Pericardium fibroblast (primary cell): Measurements from ENCODE around the gene DIO1. TPM values are rescaled to one million over a fixed set of nuclear protein-coding genes. Genes with fewer than 3 reads are reported as not detected.

Experiments used
- total RNA-seq: library from RNA; depleted of rRNA; stranded (reverse); fragments of >200 nt; gene quantifications from 2 replicates; pipeline ENCODE4 v1.2.3, GENCODE V29; 2015

The DIO1 gene
- not detected in 2 replicates for total RNA-seq

GRCh38 chr1:53893999-53894636 lies at the start of gene DIO1:
TSS of gene DIO1 (plus strand) at chr1:53894187. CDS start at chr1:53894211, 24 bp downstream.

DNA sequence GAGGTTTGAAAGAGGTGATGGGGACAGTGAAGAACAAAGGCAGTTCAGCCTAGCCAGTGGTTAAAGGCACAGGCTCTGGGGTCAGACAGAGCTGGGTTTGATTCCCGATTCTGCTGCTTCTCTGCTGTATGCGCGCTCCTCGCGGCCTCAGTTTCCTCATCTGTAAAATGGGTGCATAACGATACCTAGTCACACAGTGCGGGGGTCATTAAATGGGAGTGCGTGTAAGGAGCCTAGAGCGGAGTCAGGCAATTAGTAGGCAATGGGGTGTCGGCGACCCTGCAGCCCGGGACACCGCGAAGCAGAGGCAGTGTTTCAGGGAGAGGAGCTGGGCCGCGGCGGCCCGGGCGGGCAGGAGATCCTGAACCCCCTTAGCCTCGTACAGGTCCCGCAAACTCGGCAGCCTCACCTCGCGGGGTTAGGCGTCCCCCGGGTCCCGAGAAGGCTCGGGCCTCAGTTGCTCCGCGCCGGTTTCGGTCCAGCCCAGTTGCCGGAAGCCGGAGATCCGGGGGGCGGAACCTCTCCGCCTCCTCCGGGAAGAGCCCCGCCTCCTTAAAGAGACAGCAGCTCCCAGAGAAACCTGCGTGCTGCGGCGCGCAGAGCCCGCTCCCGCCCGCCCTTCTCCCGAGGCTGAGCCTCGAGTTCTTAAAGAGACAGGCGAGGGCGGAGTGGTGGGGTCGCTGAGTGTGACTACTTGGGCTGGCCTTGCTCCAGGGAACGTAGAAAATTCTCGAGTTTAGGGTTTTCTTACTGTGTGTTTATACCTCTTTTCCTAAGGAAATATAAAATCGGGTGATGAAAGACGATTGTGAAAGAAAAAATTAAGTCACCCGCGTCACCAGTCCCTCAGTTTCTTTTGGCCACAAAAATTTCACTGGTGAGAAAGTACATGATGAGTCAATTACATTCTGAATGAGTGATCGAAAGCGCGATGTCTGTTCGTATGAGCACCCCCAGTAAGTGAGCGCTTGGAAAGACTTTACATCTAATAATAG lies 4.4 kb upstream of the DIO1 start, which contains the start of gene YIPF1:
YIPF1 (minus strand) TSS at position 494 of the 995 bp plus-strand sequence. CDS start 860 bp downstream, outside the sequence.

DNA sequence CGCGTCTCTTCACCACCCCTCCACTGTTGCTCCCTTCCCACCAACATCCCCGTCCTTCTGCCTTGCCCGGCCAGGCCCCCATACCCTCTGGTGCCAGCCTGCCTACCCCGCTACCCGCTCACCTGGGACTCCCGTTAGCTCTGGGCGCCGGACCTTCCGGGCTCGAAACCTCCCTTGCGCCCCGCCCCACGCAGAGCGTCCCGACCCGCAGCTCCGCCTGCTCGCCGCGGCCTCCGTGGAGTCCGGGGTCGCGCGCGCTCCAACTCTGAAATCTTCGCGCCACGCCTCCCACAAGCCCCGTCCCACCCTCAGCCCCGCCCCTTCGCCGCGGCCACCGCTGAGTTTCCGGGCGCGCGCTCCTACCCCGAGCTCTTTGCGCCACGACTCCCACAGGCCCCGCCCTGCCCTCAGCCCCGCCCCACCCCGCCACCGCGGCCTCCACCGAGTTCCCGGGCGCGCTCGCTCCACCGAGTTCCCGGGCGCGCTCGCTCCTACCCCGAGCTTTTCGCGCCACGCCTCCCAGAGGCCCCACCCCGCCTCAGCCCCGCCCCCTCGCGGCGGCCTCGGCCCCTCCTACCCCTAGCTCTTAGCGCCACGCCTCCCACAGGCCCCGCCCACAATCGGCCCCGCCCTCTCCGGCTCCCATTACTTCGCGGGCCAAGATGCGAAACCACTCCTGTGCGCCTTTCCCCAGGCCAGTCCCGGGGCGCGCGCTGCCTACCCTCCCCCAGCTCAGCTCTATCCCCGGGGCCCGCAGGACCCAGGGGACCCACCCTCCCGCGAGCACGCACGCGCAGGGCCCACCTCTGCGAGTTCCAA lies 51.7 kb downstream of the DIO1 start, which contains the start of gene IFT25:
IFT25 (minus strand) TSS at position 267 of the 819 bp plus-strand sequence. CDS start 5,617 bp downstream, outside the sequence.

GRCh38 chr1:53946252-53947171 lies 52.5 kb downstream of the DIO1 start, which contains the start of gene LRRC42:
TSS of gene LRRC42 (plus strand) at chr1:53946350. CDS start at chr1:53952000, 5,650 bp downstream.

Other genes starting within 250 kb of the DIO1 start
- 0.43 and 1.1 TPM in 2 replicates for gene GLIS1, start 155.0 kb upstream of the DIO1 start, total RNA-seq
- 6.8 and 9.2 TPM in 2 replicates for gene NDC1, start 55.9 kb upstream of the DIO1 start, total RNA-seq
- gene YIPF1, start 4.4 kb upstream of the DIO1 start, total RNA-seq, result 18.8 and 27.2 TPM in 2 replicates
- 9.2 and 19.8 TPM in 2 replicates for gene IFT25, start 51.5 kb downstream of the DIO1 start, total RNA-seq
- gene LRRC42, start 52.2 kb downstream of the DIO1 start, total RNA-seq, result 28.4 and 30.0 TPM in 2 replicates
- not detected in 2 replicates for gene LDLRAD1, start 124.0 kb downstream of the DIO1 start, total RNA-seq
- 239 and 298 TPM in 2 replicates for gene TMEM59, start 159.0 kb downstream of the DIO1 start, total RNA-seq
- gene TCEANC2, start 159.4 kb downstream of the DIO1 start, total RNA-seq, result 3.3 TPM in 2 replicates